Neural cell (in vitro differentiated cells): Measurements from ENCODE around the gene SIT1. TPM values are rescaled to one million over a fixed set of nuclear protein-coding genes. Genes with fewer than 3 reads are reported as not detected.

Experiments
- H2AFZ ChIP-seq: fragments of 200-600, 300-800 bp; sonication (generic), shearing (Covaris generic); 2 replicates; pipeline ENCODE4 v1.6.0; 2014; ENCODE audit warnings: low read depth, mild to moderate bottlenecking, antibody characterized with exemption, low read length, moderate library complexity
- H3F3A ChIP-seq: fragments of 200-600 bp; shearing (Covaris generic); 2 replicates; pipeline ENCODE4 v1.6.1; 2016; ENCODE audit warnings: mild to moderate bottlenecking, moderate library complexity, mixed read lengths, antibody characterized with exemption, low read length; ENCODE audit not compliant: insufficient read depth, poor library complexity, severe bottlenecking
- H3K27ac ChIP-seq: fragments of 200-600, 300-800 bp; sonication (generic), shearing (Covaris generic); 2 replicates; pipeline ENCODE4 v1.5.1; 2014; ENCODE audit warnings: mild to moderate bottlenecking, low read length, moderate library complexity
- H3K27me3 ChIP-seq: fragments of 300-800, 200-600 bp; sonication (generic), shearing (Covaris generic); 2 replicates; pipeline ENCODE4 v1.6.0; 2014; ENCODE audit warnings: mild to moderate bottlenecking, low read depth, low read length, moderate library complexity; ENCODE audit not compliant: insufficient read depth
- H3K36me3 ChIP-seq: fragments of 300-800, 200-600 bp; sonication (generic), shearing (Covaris generic); 2 replicates; pipeline ENCODE4 v1.5.1; 2014; ENCODE audit warnings: mild to moderate bottlenecking, antibody characterized with exemption, low read length, moderate library complexity; ENCODE audit not compliant: insufficient read depth
- H3K4me2 ChIP-seq: fragments of 300-800, 200-600 bp; sonication (generic), shearing (Covaris generic); 2 replicates; pipeline ENCODE4 v1.6.0; 2014; ENCODE audit warnings: mild to moderate bottlenecking, low read length
- H3K4me3 ChIP-seq: fragments of 300-800, 200-600 bp; sonication (generic), shearing (Covaris generic); 2 replicates; pipeline ENCODE4 v1.5.1; 2014; ENCODE audit warnings: mild to moderate bottlenecking, low read length, moderate library complexity
- H3K79me2 ChIP-seq: fragments of 200-600 bp; shearing (Covaris generic); replicated peaks from 2 replicates; pipeline ENCODE4 v1.6.0; 2014; ENCODE audit warnings: mild to moderate bottlenecking, low read length, moderate library complexity; ENCODE audit not compliant: insufficient read depth
- H3K9ac ChIP-seq: fragments of 300-800, 200-600 bp; sonication (generic), shearing (Covaris generic); 2 replicates; pipeline ENCODE4 v1.6.1; 2016; ENCODE audit warnings: mild to moderate bottlenecking, low read length, mixed read lengths
- H3K9me2 ChIP-seq: fragments of 200-600 bp; shearing (Covaris generic); 2 replicates; pipeline ENCODE4 v1.6.1; 2016; ENCODE audit warnings: mild to moderate bottlenecking, low read length, mixed read lengths; ENCODE audit not compliant: insufficient read depth
- H3K9me3 ChIP-seq: fragments of 200-600, 300-800 bp; sonication (generic), shearing (Covaris generic); 2 replicates; pipeline ENCODE4 v1.6.1; 2016; ENCODE audit warnings: mild to moderate bottlenecking, mixed run types, low read length, moderate library complexity, mixed read lengths
- H4K20me1 ChIP-seq: fragments of 200-600 bp; shearing (Covaris generic); 2 replicates; pipeline ENCODE4 v1.6.1; 2016; ENCODE audit warnings: mild to moderate bottlenecking, mixed run types; ENCODE audit not compliant: insufficient read depth
- CTCF ChIP-seq: fragments of 450-650 bp; IDR thresholded peaks from 2 replicates; pipeline ENCODE4 v1.5.1; 2014; ENCODE audit warnings: antibody characterized with exemption, mild to moderate bottlenecking, moderate library complexity; ENCODE audit not compliant: poor library complexity, severe bottlenecking
- EP300 ChIP-seq: fragments of 450-650 bp; conservative IDR thresholded peaks from 2 replicates; pipeline ENCODE4 v1.6.1; 2014; ENCODE audit warnings: antibody characterized with exemption, mild to moderate bottlenecking, moderate library complexity; ENCODE audit not compliant: poor library complexity, severe bottlenecking
- EZH2 ChIP-seq: fragments of 200-600, 300-800 bp; shearing (Covaris generic), sonication (generic); IDR thresholded peaks from 2 replicates; pipeline ENCODE4 v1.6.1; 2014; ENCODE audit warnings: antibody characterized with exemption, low read length, borderline replicate concordance, mild to moderate bottlenecking; ENCODE audit not compliant: insufficient read depth, poor library complexity, severe bottlenecking
- MXI1 ChIP-seq: fragments of 450-650 bp; conservative IDR thresholded peaks from 2 replicates; pipeline ENCODE4 v1.6.1; 2014; ENCODE audit warnings: antibody characterized with exemption, mild to moderate bottlenecking; ENCODE audit not compliant: poor library complexity, severe bottlenecking
- POLR2AphosphoS5 ChIP-seq: IDR thresholded peaks from 2 replicates; pipeline ENCODE4 v1.6.1; 2012
- RAD21 ChIP-seq: fragments of 450-650 bp; conservative IDR thresholded peaks from 2 replicates; pipeline ENCODE4 v1.6.1; 2014; ENCODE audit warnings: antibody characterized with exemption, mild to moderate bottlenecking, moderate library complexity
- REST ChIP-seq: IDR thresholded peaks from 2 replicates; pipeline ENCODE4 v1.6.1; 2012; ENCODE audit warnings: borderline replicate concordance
- SMC3 ChIP-seq: fragments of 450-650 bp; conservative IDR thresholded peaks from 2 replicates; pipeline ENCODE4 v1.6.1; 2014; ENCODE audit warnings: antibody characterized with exemption, mild to moderate bottlenecking, moderate library complexity; ENCODE audit not compliant: poor library complexity
- TAF1 ChIP-seq: IDR thresholded peaks from 2 replicates; pipeline ENCODE4 v1.6.1; 2012; ENCODE audit warnings: low read depth
- polyA plus RNA-seq: library from polyadenylated mRNA; depleted of rRNA; stranded (reverse); fragments of >200 nt; gene quantifications from 2 replicates; pipeline ENCODE4 v1.2.3, GENCODE V29; 2014

The SIT1 gene
- polyA plus RNA-seq, 1 donor from 2014 or later, result not detected

GRCh38 chr9:35680331-35681105, 29.8 kb upstream of the SIT1 start:
- no peak overlapping the region for H2AFZ ChIP-seq
- TF ChIP-seq TAF1 (no peak), EZH2 (no peak), RAD21 (no peak), POLR2AphosphoS5 (no peak), CTCF (no peak), REST (no peak), EP300 (no peak), SMC3 (no peak), MXI1 (no peak)
- H3K9ac ChIP-seq, result no peak overlapping the region
- no peak overlapping the region for H3K4me3 ChIP-seq
- H4K20me1 ChIP-seq, result no peaks in the 10 kb centered on the region
- H3K36me3 ChIP-seq, result no peaks in the 10 kb centered on the region
- no peaks in the 10 kb centered on the region for H3K27me3 ChIP-seq
- no peaks in the 10 kb centered on the region for H3K79me2 ChIP-seq
- H3K9me2 ChIP-seq, result no peaks in the 10 kb centered on the region
- H3K9me3 ChIP-seq, result no peaks in the 10 kb centered on the region
- no peak overlapping the region for H3K4me2 ChIP-seq
- H3K27ac ChIP-seq, result no peak overlapping the region
- no peaks in the 10 kb centered on the region for H3F3A ChIP-seq

GRCh38 chr9:35679766-35680330, 29.1 kb upstream of the SIT1 start:
- Histone ChIP-seq H3K79me2 (no peaks in the 10 kb centered on the region), H3K4me3 (no peak overlapping the region), H3K4me2 (no peak overlapping the region), H3K36me3 (no peaks in the 10 kb centered on the region), H3K27ac (no peak overlapping the region), H4K20me1 (no peaks in the 10 kb centered on the region), H3F3A (no peaks in the 10 kb centered on the region), H2AFZ (no peak overlapping the region), H3K9ac (no peak overlapping the region), H3K9me2 (no peaks in the 10 kb centered on the region), H3K27me3 (no peaks in the 10 kb centered on the region), H3K9me3 (no peaks in the 10 kb centered on the region)
- no peak for TF ChIP-seq SMC3
- TF ChIP-seq CTCF, result no peak
- no peak for TF ChIP-seq MXI1
- no peak for TF ChIP-seq EP300
- no peak for TF ChIP-seq EZH2
- no peak for TF ChIP-seq REST
- no peak for TF ChIP-seq RAD21
- no peak for TF ChIP-seq POLR2AphosphoS5
- no peak for TF ChIP-seq TAF1
